GM11168 (cell line): ENCODE results near the gene SUOX.
"Not testable (repeated sequence)": the region's sequence is repeated elsewhere in the genome, so short reads cannot be mapped to it uniquely, and the experiment has no call there.

Source experiments
- in situ Hi-C: fragments of 300-500 bp; cut with MboI; formaldehyde crosslinking; loops from one replicate; pipeline ENCODE4 v1.12.0; 2022; ENCODE audit warnings: low sequenced_read_pairs; ENCODE audit not compliant: unreplicated experiment

SUOX gene

DNA sequence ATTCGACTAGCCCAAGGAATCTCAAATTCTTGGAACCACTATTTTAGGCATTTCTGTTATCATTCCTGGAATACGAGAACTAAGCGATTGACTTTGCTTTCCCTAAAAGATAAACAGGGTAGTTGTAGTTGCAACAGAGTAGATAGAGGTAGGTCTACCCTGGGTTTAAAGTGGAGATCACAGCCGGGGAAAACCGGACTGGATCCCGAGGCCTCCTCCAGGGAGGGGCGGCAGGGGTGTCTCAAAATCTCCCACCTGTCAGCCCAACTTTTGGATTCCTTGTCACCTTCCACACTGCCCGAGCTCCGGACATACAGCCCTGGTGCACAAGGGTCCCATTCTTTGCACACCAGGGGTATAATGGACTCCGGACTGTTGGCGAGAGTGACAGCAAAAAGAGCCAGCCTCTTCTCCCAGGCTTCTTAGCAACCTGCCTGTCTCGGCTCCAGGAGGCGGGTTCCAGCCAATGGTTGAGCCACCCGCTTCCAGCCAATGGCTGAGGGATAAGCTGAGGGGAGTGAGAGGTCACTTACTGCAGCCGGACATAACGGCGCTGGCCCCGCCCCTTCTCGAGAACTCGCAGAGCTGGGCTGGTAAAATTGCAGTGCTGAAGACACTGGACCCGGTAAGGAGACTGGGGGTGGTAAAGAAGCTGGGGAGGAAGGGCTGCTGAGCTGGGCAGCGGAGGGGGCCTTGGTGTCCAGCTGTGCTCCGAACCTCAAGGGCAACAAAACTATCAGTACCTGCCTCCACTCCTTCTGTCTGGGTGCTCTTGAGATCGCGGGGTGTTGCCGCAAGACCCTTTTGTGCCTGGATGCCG, at the start of gene SUOX:
Gene SUOX, plus strand, starts transcription at position 562 of the 820 bp plus-strand sequence. CDS start 4,946 bp downstream, outside the sequence.
- in situ Hi-C loops = no loop called here

DNA sequence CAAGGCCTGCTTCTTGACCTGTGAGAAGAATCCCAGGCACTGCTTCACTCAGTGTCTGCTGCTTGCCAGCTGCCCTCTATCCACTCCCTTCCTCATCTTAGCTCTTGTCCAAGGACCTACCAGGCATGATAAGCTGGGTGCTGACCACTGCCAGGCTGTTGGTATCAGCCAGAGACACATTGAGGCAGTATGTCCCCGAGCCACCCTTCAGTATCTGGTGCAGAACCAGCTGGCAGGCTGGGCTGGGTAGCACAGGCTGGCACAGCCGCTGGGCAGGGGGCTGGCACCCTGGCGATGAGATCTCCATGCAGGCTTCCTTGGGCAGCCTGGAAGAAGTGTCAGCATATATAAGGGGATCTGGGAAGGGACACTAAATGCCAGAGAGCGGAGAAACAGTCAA, 41.7 kb upstream of the SUOX start:
- in situ Hi-C loops = no loop called here

DNA sequence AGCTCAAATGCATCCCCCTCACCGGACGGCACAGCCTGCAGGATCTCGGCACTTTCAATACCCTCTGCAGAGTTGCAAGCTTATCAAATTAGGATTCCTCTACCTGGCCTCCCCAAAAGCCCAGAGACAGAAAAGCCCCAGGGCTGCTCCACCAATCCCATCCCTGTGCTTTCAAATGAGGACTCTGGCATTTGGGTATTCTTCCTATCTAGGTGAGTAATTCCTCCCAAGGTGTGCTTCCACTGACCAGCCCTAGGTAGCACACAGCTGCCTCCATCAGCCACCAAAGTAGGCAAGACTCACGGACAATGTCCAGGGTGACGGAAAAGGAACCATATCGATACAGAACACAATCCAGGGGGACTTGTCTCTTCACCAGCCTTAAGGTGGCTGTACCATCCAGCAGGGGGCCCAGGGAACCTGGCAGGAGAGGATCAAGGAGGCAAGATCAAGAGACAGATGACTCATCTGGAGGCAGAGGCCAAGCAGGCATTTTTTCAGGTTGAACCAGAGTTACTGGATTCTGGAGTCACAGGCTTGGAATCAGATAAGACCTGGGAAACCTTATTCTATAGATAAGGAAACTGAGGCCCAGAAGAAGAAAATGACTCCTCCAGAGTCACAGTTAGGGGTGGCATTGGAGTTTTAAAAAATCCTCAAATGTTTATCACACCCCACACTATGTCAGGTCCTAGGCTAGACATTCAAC, 41.1 kb upstream of the SUOX start:
- in situ Hi-C loops = no loop called here

DNA sequence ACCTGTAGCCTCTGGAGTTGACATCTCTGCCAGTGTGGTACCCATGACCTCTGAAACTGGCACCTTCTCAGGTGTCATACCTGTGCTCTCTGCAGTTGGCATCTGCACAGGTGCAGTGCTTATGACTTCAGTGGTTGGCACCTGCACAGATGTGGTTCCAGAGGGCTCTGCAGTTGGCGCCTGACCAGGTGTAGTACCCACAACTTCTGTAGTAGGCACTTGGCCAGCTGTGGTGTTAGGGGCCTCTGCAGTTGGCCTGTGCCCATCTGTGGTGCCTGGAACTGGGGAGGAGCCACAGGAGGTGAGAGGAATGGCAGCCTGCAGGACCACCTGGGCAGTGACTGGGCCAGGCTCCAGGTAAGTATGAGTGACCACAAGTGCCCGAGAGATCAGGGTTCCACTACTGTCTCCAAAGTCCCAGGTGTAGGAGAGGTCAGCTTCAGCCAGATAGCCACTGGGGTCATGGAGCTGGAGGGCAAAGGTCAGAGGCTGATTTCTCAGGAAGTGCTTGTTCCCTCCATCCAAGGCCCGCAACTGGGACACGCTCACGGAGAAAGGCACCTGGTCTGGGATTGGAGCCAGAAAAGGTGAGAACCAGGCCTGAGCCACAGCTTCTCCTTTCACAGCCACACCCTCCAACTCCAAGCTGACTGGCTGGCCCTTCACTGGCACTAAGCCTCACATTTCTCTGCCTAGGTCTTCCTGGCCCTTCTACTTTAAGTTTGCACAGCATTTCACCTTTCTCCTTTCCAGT, 39.8 kb upstream of the SUOX start:
- in situ Hi-C loops = no loop called here

DNA sequence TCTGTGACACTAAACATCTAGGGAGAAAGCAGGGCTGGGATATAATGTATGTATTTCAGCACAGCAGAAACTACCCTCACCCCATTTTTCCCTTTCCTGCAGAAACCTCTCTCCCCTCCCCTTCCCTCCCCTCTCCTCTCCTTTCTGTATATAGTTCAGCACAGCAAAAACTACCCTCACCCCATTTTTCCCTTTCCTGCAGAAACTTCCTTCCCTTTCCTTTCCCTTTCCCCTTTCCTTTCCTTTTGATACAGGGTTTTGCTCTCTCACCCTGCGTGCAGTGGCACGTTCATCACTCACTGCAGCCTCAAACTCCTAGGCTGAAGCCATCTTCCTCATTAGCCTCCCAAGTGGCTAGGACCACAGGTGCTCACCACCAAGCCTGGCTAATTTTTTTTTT, 33.3 kb upstream of the SUOX start:
- in situ Hi-C loops = no loop called here

DNA sequence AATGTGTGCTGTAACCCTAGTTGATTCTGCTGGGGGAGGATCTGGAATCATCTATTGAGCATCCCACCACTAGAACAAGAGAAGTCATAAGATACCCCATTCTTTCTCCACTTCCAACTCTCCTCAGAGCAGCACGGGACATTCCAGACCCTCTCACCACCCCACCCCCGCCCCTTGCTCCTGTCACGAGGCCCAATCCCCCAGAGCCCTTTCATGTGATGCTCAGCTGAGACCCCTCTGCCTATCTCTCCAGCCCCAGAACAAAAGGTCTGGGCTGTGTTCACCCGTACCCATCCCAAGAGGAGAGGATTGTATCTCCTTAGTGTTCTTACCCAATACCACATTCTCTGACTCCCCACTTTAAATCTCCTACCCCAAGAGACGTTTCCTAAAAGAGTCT, 31.8 kb upstream of the SUOX start:
- in situ Hi-C loops = no loop called here

DNA sequence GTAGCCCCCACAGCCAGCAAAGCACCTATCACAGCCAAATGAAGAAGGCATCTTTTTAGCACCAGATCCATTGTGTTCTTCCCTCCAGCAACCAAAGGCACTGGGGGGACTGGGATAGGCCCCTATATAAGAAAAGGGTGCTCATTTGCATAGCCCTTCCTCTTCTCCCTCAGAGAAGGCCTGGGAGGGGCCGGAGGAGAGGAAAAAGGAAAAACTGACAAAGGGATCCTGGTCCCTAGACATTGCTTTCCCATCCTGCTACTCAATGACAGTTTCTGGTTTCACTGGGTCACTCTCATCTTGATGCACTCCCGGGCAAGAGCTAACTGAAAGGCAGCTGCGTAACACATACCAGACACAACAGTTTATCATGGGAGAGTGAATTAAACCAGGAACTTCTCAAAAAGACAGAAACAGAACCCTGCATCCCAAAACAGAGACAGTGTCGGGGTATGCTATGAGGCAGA, 31.1 kb upstream of the SUOX start, which contains the start of gene PMEL:
Gene PMEL, minus strand, starts transcription at position 102 of the 467 bp plus-strand sequence. Its CDS starts 31 bp downstream, at position 71.
- in situ Hi-C loops = no loop called here

DNA sequence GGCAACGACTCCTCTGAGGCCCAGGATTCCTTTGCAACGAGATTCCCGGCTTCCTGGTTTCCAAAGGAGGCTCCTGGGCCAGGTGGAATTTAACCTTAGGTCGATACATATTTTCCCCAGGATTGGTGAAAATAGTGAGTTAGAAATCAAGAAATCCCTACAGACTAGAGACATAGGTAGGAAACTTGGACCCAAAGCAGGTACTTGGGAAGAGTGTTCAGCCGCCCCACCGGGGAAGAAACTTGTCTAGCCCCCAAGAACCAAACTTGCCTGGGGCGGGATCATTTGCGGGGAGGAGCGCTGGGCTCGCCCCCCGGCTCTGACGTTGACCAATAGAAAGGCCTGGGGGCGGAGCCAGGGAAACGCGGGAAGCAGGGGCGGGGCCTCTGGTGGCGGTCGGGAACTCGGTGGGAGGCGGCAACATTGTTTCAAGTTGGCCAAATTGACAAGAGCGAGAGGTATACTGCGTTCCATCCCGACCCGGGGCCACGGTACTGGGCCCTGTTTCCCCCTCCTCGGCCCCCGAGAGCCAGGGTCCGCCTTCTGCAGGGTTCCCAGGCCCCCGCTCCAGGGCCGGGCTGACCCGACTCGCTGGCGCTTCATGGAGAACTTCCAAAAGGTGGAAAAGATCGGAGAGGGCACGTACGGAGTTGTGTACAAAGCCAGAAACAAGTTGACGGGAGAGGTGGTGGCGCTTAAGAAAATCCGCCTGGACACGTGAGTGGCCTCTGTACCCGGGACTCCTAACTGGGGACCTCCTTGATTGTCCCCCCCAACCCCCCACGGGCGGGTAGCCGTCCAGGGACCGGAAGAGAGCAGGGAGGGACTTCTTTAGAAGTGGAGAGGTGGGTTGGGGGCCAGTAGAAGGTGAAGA, 30.4 kb upstream of the SUOX start, which contains the start of gene CDK2:
Gene CDK2, plus strand, starts transcription at position 423 of the 874 bp plus-strand sequence. Its CDS starts 179 bp downstream, at position 602.
- in situ Hi-C loops = no loop called here

DNA sequence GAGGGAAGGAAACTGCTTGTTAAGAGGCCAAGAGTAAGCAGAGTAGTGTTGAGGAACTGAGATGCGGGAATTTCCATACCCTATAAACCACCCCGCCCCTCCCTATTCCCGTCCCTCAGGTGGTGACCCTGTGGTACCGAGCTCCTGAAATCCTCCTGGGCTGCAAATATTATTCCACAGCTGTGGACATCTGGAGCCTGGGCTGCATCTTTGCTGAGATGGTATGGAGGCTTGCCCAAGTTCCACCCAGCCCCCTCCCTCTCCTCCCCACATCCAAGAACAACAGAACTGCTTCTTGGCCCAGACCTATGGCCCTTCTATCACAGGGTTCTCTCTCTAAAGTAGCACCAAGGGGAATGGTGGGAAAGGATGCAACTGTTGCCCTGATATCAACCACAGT, 27.7 kb upstream of the SUOX start:
- in situ Hi-C loops = no loop called here

DNA sequence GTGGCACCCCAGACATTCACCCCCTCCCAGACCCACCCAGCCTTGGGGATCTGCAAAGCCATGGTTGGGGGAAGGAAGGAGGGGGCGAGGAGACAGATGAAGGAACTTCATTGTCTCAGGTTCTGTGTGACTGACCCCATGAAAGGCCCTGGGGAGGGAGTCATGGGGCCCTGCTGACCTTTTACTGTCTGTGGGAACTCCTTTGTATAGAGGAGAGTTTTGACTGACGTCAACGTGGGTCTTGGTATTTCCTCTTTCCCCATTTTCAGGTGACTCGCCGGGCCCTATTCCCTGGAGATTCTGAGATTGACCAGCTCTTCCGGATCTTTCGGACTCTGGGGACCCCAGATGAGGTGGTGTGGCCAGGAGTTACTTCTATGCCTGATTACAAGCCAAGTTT, 26.3 kb upstream of the SUOX start:
- in situ Hi-C loops = no loop called here

DNA sequence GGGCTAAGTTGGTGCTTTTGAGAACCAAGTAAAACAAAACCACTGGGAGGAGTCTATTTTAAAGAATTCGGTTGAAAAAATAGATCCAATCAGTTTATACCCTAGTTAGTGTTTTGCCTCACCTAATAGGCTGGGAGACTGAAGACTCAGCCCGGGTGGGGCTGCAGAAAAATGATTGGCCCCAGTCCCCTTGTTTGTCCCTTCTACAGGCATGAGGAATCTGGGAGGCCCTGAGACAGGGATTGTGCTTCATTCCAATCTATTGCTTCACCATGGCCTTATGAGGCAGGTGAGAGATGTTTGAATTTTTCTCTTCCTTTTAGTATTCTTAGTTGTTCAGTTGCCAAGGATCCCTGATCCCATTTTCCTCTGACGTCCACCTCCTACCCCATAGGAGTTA, 25.0 kb upstream of the SUOX start:
- in situ Hi-C loops = no loop called here

DNA sequence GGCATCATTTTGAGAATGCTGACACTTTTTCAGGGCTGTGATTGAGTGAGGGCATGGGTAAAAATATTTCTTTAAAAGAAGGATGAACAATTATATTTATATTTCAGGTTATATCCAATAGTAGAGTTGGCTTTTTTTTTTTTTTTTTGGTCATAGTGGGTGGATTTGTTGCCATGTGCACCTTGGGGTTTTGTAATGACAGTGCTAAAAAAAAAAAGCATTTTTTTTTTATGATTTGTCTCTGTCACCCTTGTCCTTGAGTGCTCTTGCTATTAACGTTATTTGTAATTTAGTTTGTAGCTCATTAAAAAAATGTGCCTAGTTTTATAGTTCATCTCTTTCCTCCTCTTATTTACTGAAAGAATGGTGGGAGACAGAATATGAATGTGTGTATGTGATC, 24.6 kb upstream of the SUOX start:
- in situ Hi-C loops = no loop called here

DNA sequence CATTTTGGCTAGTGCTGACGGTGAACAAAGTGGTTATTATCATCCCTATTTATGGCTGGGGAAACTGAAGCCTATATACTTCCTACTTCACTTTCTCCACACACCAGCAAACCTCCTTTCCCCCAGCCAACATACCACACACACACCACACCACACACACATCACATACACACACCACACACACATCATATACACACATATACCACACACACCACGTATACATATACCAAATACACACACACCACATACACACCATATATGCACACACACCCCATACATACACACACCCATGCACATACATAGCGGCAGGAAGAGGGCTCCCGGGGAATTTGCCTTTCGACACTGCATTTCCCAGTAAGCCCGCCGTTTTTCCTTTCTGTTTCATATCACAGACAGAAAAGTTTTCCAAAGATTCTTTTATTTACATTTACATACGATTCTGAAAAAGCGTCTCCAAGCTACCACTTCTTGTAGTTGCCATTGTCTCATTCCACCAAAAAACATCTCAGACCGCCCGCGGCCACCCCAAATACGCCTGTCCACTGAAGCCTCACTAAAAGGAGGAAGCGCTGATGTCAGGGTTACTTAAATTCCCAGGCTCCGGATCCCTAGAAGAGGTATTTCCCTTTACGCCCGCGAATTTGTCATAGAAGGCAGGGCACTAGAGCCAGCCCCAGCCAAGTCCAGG, 24.0 kb upstream of the SUOX start:
- in situ Hi-C loops = no loop called here

DNA sequence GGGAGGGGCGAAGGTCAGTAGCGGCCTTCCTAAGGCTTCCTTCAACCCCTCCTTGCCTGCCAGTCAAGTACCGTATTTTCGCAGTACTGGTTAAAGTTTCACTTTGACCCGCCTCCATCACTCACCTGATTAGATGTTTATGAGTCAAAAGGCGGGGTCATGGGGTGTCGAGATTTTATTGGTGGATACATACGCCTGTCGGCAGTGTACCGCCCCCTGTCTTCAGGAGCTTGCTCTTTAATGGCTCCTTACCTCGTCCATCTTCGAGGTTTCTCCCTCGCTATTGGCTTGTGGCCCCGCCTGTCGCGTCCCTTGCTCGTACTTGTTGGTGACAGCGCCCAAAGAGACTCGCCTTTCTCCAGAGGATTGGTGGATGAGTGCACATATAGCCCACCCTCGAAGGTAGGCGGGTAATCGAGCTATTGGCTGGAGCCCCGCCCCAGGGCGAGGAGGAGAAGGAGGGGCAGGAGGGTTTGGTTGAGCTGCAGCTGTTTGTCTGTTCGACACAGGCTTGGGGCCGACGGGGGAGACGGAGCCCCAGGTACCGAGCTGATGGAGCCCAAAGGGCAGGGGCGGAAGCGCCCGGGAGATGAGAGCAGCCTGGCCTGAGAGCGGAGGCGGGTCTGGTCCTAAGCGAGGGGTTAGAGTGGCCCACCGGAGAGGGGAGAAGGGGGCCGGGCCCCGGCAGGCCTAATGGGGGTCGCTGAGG, 23.3 kb upstream of the SUOX start, which contains the start of gene RAB5B:
Gene RAB5B, plus strand, starts transcription at position 480 of the 709 bp plus-strand sequence. CDS start 12,883 bp downstream, outside the sequence.
- in situ Hi-C loops = no loop called here

DNA sequence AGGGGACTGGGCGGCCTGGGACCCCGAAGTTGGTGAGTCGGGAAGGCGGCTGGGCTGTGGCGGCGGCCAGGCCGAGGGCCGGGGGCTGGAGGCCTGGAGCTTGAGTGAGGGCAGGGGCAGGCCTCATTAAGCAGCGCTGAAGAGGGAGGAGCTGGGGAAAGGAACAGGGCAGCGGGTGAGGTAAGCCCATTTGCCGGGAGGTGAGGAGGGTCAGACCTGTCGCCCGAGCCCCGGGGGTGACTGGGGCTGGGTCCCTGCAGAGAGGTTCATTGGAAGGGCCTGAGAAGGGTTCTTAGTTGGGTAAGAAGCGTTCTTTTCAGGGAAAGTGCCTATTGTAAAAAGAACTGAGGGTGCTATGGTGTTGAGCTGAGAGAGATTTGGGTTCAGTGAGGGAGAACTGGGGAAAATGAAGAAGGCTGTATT, 22.8 kb upstream of the SUOX start:
- in situ Hi-C loops = no loop called here

DNA sequence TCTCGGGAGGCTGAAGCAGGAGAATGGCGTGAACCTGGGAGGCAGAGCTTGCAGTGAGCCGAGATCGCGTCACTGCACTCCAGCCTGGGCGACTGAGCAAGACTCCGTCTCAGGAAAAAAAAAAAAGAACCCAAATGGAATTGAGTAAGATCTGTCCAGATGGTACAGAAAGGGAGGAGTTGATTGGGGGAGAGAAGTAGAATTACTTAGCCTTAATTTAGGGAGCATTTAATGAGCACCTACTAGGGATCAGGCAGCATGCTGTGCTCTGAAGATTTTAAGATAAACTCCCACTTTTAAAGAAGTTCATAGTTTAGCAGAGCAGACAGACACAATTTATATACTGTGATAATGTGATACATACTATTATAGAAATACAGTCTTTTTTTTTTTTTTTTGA, 18.7 kb upstream of the SUOX start:
- in situ Hi-C loops = no loop called here

DNA sequence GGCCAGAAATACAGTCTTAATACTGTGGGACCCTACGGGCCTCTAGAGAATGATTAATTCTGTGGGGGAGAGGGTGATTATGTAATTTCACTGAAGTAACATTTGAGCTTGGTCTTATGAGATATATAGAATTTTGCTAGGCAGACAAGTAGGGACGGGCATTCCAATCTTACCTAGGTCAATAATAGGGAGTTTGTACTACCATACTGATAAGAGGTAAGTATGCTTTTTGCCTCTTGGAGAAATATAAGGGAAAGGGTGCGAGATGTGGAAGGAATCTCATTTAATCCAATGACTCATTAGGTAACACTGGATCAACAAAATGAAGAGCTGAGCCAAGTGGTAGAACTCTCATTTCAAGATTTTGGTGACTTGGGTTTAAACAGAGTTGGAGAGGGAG, 18.0 kb upstream of the SUOX start:
- in situ Hi-C loops = no loop called here

DNA sequence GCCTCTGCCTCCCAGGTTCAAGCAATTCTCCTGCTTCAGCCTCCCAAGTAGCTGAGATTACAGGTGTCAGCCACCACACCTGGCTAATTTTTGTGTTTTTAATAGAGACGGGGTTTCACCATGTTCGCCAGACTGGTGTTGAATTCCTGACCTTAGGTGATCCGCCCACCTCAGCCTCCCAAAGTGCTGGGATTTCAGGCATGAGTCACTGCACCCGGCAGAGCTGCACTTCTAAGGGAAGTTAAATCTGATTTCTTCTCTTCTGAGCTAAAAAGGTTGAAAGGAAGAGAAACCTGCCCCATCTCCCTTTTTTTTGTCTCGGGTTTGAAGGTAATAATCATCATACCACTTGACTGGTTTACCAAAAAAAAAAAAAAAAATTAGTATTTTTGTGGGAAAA, 15.2 kb upstream of the SUOX start:
- in situ Hi-C loops = not testable (repeated sequence)
